ENCODE results near the gene KRT71.

GRCh38 chr12:52533686-52534470, 19.1 kb downstream of the KRT71 start:
- no peak for TF ChIP-seq CTCF (IDR thresholded peaks at IDR 0.05; ENCODE audit: low read depth, low read length)
- no peak for TF ChIP-seq EZH2phosphoT487 (IDR thresholded peaks at IDR 0.05; ENCODE audit: low read depth)

All from OCI-LY3 (cell line).